Stimulated activated naive CD4-positive, alpha-beta T cell (primary cell): ENCODE results near the gene TMEM170A.
"Not testable (repeated sequence)": the region's sequence is repeated elsewhere in the genome, so short reads cannot be mapped to it uniquely, and the experiment has no call there.

Source experiments
- DNase-seq, 6 experiments: peaks; one replicate each; lab custom pipeline; 2025; lab: John Stamatoyannopoulos, UW

Gene TMEM170A

DNA sequence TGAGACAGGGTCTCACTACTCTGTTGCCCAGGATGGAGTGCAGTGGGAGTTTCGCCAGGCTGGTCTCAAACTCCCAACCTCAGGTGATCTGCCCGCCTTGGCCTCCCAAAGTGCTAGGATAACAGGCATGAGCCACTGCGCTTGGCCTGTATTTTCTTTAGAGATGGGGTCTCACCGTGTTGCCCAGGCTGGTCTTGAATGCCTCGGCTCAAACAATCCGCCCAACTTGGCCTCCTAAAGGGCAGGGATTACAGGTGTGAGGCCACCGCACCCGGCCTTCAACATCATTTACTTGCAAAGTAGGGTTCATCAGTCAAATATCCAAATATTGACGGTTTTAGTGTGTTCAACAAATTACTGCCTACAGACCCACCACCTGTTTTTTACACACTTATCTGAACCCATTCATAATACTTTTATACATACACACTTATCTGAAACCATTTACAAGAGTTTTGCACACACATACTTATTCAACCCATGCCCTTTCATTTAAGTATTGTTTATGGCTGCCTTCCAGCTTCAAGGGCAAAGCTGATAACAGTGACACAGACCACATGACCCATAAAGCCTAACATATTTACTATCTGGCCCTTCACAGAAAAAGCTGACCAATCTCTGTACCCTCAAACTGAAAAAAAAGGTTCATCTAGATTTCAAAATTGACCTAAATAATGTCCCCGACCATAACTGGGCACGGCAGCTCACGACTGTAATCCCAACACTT, 11.9 kb downstream of the TMEM170A start:
- no peak for DNase-seq

DNA sequence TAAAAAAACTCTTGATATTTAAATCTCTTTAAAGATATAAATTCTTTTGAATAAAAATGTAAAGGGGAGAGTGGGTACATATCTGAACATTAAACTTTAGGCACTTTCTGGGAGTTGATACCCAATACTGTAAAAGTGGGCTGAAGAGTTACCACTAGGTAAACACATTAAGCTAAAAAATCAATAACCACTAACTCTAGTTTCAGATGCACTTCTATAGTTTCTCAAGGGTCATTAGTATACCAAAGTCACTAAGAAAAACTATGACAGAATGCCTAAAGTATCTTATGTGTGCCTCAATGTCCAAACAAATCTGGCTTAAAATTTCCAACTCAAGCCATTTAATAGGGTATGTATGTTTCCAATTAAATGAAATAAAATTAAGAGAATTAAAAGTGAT, 18.1 kb downstream of the TMEM170A start:
- DNase-seq = no peak

DNA sequence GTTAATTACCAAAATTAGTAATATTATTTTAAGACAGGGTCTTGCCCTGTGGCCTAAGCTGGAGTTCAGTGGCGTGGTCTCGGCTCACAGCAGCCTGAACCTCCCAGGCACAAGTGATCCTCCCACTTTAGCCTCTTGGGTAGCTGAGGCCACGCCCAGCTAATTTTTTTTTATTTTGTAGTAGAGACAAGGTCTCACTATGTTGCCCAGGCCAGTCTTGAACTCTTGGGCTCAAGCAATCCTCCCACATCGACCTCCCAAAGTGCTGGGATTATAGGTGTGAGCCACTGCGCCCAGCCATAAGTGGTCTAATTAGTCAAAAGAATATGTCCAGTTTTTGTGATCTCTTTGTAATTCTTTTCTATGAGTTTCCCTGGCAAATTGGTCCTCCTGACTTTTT, 19.2 kb downstream of the TMEM170A start:
- DNase-seq = no peak

DNA sequence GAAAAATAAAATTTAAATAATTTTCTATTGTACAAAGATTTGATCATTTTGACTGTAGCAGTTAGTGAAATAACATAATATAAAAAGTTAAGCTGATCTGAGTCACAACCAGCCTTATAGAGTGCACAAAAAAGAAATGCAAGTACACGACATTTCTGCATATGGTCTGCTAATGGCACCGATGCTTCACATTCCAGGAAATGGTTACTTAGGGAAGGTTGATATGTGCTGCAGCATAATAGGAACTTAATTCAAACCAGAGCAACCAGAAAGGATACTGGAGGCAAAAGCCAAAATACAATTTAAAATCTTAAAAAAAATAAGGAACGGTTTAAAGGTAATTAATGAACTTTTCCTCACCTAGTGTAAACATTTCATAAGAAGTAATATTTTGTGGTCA, 21.2 kb downstream of the TMEM170A start:
- DNase-seq = no peak

DNA sequence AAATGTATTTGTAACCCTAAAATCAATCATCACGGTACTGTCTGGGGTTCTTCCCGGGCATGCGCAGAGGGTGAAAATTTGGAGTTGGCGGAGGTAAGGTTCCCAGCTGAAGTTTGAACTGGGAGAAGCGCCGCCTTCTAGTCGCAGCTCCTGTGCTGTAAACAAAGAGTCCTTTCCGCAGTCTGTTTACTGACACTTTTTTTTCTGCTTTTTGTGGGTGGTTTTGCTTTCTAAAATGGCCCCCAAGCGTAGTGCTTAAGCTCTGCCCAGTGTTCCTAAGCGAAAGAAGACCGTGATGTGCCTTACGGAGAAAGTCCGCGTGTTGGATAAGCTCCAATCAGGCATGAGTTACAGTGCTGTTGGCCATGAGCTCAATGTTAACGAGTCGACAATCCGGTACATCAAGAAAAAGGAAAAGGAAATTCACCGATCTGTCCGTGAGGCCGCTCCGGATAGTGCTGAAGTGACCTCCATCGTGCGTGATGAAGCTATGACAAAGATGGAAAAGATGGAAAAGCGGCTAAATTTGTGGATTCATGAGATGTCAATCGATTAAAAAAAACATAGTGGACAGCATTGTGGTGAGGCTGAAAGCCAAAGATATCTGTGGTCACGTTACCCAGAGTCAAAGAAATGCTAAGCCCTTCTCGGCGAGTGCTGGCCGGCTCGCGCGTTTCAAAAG, 30.6 kb downstream of the TMEM170A start:
- peak in 3 of 6 experiments; percentile 78 to 90 (median 82) for DNase-seq

DNA sequence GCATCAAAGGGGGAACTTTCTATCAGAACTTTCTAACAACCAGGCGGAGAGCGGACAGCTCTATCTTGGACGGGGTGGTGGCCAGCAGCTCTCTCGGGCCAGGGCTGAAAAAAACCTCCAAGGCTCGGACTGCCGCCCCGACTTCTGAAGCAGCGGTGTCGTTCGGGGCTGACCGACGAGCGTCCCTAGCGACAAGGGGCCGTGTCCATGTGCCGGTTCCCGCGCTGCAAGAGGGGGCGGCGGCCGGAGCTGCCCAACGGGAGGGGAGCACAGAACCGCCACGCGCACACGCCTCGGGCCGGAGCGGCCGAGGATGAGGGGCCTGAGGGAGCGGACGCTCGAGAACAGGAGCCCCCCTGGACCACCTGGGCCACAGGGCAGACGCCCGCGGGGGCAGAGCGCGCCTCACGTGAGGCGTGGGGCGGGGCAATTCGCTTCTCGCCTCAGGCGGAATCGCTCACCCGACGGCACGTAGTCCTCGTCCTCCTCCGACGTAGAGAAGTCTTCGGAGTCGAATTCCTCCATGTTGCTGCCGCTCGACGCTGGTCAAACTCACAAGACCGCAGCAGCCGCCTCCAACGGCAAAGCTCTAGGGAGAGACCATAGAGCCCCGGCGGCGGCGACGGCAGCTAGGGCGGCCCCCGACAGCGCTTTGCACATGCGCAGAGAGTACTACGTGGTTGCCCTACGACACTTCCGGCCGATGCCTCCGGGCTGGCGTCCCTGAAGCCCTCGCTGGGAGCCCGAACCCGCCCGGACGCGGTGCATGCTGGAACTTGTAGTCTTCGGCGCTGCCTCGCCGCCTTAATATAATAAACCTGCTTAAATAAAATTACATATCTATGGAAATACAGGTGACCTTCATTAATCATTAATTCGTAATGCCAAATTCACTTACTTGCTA, 31.4 kb downstream of the TMEM170A start, which contains the start of gene CFDP1:
Gene CFDP1, minus strand, starts transcription at position 676 of the 904 bp plus-strand sequence. Its CDS starts 151 bp downstream, at position 525.
- DNase-seq = peak; percentile 91 to 97 (median 93)

DNA sequence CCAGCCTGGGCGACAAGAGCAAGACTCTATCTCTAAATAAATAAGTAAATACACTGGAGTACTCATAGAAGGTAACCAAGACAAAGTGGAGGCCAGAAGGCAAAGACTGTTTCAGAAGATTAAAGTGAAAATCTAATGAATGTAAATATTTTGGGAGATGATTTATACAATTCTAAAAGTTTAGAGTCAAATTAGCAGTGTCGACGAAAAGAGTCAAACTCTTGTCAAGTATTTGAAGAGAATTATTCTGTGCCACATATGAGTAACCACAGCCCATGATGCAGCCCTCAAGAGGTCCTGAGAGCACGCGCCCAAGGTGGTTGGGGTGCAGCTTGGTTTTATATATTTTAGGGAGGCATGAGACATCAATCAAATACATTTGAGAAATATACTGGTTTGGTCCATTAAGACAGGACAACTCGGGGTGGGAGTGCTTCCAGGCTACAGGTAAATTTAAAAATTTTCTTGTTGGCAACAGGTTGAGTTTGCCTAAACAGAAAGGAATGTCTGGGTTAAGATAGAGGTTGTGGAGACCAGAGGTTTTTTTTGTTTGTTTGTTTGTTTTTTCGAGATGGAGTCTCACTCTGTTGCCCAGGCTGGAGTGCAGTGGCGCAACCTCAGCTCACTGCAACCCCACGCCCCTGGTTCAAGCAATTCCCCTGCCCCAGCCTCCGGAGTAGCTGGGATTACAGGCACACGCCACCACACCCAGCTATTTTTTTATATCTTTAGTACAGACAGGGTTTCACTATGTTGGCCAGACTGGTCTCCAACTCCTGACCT, 34.7 kb downstream of the TMEM170A start:
- no peak for DNase-seq

DNA sequence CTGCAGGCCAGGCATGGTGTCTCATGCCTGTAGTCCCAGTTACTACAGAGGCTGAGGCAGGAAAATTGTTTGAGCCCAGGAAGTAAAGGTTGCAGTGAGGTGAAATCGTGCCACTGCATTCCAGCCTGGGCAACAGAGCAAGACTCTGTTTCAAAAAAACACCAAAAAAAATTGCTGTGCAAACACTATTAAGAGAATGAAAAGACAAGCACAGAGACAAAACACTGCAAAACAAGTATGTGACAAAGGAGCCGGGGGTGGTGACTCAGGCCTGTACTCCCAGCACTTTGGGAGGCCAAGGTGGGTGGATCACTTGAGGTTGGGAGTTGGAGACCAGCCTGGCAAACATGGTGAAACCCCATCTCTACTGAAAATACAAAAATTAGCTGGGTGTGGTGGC, 38.0 kb downstream of the TMEM170A start:
- DNase-seq = not testable (repeated sequence)

DNA sequence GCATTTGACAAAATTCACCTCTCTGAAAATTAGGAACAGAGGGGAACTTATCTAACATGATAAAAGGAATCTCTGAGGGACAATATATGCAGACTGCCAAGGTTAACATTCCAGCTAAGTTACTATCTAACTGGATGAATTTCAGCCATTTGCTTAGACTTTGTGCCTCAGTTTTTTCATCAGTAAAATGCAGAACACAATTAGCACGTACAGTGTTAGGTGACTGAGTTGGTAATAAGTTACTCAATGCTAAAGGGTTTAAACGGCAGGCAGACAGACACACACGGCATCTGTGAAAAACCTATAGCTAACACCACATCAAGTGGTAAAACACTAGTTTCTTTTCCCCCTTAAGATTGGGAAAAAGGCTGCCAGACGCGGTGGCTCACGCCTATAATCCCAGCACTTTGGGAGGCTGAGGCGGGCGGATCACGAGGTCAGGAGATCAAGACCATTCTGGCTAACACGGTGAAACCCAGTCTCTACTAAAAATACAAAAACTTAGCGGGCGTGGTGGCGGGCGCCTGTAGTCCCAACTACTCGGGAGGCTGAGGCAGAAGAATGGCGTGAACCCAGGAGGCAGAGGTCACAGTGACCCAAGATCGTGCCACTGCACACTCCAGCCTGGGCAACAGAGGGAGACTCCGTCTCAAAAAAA, 40.3 kb downstream of the TMEM170A start:
- not testable (repeated sequence) for DNase-seq

DNA sequence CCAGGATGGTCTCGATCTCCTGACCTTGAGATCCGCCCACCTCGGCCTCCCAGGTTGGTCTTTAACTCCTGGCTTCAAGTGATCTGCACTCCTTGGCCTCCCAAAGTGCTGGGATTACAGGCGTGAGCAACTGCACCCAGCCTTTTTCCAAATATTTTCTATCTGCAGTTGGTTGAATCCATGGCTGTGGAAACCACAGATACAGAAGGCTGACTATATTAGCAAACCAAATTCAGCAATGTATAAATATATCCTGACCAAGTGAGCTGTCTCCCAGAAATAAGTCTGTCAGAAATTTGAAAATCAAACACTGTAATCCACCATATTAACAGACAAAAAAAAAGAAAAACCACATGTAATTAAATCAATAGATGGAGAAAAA, 40.8 kb downstream of the TMEM170A start:
- DNase-seq = no peak

DNA sequence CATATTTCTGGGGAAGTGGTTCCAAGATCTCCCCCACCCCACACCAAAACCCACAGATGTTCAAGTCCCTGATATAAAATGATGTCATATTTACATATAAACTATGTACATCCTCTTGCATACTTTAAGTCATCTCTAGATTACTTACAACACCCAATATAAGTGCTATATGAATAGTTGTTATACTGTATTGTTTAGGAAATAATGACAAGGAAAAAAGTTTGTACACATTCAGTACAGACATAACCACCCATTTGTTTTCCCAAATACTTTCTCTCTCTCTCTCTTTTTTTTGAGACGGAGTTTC, 42.7 kb downstream of the TMEM170A start:
- DNase-seq = no peak

DNA sequence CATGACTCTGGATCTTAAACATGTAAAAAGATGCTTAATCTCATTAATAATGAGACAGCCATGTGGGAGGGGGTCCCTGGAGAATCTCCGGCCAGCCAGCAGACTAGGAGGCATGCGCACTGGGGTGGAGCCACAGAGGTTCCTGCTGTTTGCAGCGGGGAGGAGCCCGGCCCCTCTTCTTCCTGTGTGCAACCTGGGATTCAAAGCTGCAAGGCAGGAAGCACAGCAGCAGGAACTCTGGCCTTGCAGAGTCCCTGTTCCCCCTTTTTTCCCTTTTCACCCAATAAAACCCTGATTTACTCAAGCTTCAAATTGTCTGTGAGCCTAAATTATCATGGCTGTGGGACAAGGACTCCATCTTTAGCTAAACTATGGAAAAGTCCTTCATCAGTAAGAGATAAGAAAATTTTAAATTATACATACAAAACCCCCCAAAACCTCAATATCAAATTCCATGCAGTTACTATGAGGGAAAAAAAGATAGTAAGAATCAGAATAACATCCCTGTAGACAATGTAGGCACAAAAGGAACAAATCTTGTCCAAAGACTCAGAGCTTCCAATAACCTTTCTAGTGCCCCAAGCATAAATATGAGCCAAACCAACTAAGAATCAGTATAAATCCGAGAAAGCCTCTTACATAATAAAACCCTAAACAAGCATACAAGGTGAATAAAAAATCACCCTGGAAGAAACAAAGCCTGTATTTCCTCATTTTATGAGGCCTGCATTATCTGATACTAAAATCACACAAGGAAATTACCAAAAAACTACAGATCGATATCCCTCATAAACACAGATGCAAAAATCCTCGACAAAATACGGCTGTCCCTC, 43.3 kb downstream of the TMEM170A start:
- peak in 2 of 6 experiments; percentile 10 for DNase-seq

DNA sequence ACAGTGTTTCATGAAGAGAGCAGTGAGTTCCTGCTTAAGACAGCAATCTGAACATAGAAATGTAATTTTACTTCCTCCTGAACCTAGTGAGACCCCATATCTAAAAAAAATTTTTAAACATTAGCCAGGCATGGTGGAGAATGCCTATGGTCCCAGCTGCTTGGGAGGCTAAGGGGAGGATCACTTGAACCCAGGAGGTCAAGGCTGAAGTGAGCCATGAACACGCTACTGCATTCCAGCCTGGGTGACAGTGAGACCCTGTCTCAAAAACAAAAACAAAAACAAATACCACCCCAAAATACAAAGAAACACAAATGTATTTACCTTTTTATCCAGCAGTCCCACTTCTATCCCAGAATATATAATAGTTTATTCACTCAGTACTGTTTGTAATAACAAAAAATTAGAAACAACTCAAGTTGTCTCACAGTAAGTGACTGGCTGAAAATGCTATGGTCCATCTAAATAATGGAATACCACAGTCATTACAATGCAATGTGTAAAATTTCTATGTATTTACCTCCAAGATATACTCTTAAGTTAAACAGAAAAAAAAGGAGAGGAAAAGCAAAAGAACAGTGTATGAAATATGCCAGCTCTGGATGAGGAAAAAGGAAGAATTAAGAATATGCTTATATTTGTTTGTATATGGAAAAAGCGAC, 47.5 kb downstream of the TMEM170A start:
- no peak for DNase-seq

DNA sequence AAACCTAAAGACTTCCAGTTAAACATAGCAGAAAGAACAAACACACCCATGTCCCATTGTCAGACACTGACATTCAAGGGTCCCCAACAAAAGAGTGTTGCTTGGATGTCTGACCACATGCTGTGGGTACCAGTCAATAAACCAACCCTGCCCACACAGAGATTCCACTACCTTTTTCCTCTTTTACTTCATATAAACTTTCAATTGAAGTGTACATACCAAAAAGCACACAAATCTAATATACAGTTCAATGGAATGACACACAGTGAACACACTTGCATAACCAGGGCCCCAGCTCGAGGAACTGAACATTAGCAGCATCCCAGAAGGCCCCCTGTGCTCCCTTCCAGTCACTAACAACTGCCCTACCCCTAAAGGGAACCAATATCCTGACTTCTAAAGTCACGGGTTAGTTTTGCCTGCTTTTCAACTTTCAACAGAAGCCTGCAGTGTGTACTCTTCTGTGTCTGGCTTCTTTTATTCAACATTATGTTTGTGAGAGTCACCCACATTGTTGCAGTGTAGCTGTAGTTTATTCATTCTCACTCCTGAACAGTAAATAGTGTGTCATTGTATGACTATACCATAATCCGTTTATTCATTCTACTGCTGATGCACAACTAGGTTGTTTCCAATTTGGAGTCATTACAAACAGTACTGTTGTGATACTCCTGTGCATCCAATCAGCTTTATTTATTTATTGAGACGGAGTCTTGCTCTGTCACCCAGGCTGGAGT, 49.2 kb downstream of the TMEM170A start:
- DNase-seq = no peak

DNA sequence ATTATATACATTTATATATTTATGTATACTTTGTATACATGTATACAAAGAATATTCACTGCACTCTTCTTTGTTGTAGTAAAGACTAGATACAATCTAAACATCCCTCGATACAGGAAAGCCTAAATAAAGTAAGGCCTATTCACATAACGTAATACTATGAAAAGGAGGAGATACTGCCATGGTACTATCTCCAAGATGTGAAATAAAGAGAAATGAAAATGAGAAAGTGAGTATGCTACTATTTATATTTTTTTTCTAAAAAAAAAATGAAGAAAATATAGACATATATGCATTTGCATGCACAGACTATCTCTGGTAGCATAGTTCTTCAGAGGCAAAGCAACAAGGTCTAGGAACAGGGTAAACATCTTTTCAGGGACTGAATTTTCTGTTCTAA, 50.5 kb downstream of the TMEM170A start:
- no peak for DNase-seq

DNA sequence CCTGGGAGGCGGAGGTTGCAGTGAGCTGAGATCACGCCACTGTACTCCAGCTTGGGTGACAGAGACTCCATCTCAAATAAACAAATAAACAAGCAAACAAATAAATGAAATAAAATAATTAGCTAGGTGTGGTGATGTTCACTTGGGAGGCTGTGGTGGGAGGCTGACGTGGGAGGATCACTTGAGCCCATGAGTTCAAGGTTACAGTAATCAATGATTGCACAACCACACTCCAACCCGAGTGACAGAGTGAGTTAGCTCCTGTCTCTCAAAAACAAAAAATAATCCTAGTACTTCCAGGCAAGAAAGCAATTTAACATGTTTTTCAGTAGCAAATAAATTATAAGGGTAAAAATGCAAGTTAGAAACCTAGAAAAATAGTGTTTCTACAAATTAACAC, 57.5 kb downstream of the TMEM170A start:
- DNase-seq = no peak

DNA sequence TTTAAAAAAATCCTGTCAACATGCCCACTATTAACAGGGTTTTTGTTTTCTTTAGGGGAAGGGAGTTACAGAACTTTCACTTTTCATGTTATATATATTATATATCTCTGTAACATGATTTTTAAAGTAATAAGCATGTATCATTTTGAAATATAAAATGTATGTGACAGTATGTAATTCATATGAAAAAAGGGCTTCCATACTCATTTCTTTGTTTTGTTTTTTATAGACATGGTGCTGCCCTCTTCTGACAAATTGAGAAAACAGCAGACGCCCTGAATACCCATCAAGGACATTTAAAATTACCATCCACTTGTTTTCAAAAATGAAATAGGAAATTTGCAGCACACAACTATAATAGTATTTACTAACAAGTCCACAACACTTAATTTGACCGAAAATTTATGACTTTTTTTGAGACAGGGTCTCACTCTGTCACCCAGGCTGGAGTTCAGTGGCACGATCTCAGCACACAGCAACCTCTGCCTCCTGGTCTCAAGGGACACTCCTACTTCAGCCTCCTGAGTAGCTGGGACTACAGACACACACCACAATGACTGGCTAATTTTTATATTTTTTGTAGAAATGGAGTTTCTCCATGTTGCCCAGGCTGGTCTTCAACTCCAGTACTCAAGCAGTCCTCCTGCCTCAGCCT, 61.5 kb downstream of the TMEM170A start:
- peak in 3 of 6 experiments; percentile 12 to 31 (median 14) for DNase-seq

DNA sequence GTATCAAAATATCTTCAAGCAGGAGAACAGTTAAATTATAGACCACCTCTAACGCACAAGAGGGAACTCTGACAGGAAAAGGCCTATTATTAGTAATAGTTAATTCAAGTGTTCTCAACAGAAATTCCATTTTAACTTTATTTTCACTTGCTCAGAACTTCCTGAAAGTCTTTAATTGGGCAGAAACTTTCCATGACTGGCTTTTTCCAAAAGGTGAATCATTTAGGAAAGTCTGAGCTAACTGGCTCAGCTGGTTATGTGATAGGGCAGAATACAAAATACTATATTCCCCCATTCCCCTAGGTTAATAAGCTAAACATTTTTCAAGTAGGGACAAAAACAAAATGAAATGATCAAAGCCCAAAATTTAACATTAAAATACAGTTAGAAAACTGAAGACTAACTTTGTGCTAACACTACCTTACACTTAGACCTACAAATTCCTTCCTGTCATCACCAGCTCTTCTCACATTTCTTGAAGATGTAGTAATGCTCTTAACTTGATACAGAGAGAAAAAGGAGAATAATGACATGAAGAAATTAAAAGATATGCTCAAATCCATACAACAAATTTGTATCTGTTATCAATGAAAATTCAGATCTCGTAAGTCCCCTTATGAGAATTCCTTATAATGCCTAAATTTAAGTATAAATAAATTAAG, 62.2 kb downstream of the TMEM170A start:
- no peak for DNase-seq
